ENCODE results near the gene DOCK2.

GRCh38 chr5:170112876-170113521 lies 475.9 kb downstream of the DOCK2 start:
- TF ChIP-seq, protein P1, sequence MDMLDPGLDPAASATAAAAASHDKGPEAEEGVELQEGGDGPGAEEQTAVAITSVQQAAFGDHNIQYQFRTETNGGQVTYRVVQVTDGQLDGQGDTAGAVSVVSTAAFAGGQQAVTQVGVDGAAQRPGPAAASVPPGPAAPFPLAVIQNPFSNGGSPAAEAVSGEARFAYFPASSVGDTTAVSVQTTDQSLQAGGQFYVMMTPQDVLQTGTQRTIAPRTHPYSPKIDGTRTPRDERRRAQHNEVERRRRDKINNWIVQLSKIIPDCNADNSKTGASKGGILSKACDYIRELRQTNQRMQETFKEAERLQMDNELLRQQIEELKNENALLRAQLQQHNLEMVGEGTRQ (CRISPR knock-in tag; IDR thresholded peaks at IDR 0.05) = no peak
- TF ChIP-seq CREM (CRISPR knock-in tag; IDR thresholded peaks at IDR 0.05) (no peak), ZNF121 (CRISPR knock-in tag; IDR thresholded peaks at IDR 0.05) (no peak), FOXJ3 (CRISPR knock-in tag; IDR thresholded peaks at IDR 0.05; ENCODE audit: borderline replicate concordance) (no peak)
- TF ChIP-seq, protein P2, sequence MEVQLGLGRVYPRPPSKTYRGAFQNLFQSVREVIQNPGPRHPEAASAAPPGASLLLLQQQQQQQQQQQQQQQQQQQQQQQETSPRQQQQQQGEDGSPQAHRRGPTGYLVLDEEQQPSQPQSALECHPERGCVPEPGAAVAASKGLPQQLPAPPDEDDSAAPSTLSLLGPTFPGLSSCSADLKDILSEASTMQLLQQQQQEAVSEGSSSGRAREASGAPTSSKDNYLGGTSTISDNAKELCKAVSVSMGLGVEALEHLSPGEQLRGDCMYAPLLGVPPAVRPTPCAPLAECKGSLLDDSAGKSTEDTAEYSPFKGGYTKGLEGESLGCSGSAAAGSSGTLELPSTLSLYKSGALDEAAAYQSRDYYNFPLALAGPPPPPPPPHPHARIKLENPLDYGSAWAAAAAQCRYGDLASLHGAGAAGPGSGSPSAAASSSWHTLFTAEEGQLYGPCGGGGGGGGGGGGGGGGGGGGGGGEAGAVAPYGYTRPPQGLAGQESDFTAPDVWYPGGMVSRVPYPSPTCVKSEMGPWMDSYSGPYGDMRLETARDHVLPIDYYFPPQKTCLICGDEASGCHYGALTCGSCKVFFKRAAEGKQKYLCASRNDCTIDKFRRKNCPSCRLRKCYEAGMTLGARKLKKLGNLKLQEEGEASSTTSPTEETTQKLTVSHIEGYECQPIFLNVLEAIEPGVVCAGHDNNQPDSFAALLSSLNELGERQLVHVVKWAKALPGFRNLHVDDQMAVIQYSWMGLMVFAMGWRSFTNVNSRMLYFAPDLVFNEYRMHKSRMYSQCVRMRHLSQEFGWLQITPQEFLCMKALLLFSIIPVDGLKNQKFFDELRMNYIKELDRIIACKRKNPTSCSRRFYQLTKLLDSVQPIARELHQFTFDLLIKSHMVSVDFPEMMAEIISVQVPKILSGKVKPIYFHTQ (CRISPR knock-in tag; IDR thresholded peaks at IDR 0.05) = no peak

Measured in WTC11 (cell line).